IPS-11a (cell line): ENCODE results near the gene ISX.

ENCODE experiments used
- H3K4me3 ChIP-seq: one replicate; pipeline ENCODE4 v1.5.1; 2013; ENCODE audit warnings: low read depth, low read length, control low read depth

ISX gene

DNA sequence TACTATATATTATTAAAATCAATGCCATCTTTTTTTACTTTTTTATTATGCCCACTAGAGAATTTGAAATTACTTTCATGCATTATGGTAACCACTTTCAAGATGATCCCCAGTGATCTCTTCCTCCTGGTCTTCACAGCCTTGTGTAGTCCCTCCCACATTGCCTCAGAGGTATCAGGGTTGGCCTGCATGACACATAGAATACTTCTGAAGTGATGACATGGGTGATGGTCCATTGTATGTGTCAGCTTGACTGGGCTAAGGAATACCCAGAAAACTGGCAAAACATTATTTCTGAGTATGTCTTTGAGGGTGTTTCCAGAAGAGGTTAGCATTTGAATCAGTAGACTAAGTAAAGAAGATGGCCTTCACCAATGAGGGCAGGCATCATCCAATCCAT lies 14.2 kb upstream of the ISX start:
- H3K4me3 ChIP-seq, result no peak overlapping the region

DNA sequence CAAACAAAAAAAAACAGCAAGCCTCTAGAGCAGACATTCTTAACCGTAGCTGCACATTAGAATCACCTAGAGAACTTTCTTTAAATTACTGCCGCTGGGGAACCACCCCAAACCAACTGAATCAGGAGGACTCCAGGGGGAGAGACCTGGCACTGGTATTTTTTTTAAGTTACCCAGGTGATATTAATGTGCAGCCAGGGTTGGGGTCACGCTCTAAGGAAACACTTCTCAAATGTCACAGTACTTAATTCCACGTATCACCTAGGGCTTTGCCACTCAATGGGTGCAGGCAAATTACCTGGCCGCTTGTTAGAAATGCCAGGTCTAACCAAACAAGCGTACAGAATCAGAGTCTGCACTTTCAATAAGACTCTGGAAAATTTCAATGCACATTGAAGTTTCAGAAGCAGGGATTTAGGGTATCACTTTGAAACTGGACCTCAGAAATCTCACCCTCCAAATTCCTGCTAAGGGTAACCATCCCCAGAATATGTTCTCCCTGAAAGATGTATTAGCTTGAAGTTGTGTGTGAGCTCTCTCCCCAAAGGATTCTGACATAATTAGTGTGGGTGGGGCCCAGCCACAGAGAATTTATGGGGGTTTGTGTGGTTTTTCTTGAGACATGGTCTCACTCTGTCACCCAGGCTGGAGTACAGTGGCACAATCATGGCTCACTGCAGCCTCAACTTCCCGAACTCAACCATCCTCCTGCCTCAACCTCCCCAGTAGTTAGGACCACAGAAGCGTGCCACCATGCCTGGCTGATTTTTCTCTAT lies 12.7 kb upstream of the ISX start:
- H3K4me3 ChIP-seq, result no peak overlapping the region

- H3K4me3 ChIP-seq, result no peak overlapping the region
Observed at GRCh38 chr22:35054064-35054463, 11.9 kb upstream of the ISX start.

DNA sequence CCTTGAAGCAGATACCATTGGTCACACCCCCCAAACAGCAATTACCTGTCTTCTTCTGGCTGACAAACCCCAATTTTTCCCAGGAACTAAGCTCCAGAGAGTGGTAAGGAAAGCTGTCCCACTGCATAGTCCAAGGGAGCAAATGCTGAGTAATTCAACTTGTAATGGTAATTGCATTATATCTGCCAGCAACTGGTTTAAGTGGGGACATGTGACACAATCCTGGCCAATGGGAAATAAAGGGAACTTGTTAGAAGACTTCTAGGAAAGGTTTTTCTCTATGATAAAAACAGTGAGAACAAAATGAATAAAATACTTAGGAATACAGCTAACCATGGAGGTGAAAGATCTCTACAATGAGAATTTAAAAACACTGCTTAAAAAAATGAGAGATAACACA lies 9.5 kb upstream of the ISX start:
- no peak overlapping the region for H3K4me3 ChIP-seq

- H3K4me3 ChIP-seq, result no peak overlapping the region
Observed at GRCh38 chr22:35057155-35057554, 8.8 kb upstream of the ISX start.

GRCh38 chr22:35059632-35060031 lies 6.3 kb upstream of the ISX start:
- no peak overlapping the region for H3K4me3 ChIP-seq

DNA sequence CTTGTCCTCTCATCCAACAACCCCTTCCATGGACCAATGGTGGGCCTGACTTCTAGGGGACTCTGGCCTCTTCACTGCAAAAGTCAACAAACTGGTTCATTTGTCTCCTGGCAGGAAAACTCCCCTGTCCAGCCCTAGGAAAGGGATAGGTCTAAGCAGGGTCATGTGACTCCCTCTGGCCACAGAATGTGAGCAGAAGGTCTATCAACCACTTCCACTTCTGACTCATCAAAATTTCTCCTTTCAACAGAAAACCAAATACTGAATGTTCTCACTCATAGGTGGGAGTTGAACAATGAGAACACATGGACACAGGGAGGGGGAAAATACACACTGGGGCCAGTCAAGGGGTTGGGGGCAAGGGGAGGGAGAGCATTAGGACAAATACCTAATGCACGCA lies 1.3 kb upstream of the ISX start:
- no peak overlapping the region for H3K4me3 ChIP-seq

DNA sequence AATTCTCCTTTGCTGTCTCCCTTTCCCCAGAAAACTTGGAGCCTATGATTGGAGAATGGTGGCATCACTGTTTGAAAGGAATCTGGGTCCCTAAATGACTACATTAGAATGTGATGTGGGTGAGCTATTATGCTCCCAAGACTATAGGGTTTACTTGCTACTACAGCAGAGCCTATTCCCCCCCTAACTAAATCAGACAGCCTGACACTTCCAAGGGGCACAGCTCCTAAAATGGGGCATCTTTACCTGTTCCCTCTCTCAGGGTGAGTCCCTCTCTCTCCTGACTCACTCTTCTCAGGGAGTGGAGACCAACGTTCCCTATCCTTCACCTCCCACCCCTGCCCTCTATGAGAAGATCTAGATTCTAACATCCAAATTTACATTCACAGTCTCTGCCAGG lies 775 bp upstream of the ISX start:
- H3K4me3 ChIP-seq, result no peak overlapping the region

- no peak overlapping the region for H3K4me3 ChIP-seq
Observed at GRCh38 chr22:35066768-35067167, 810 bp downstream of the ISX start.

GRCh38 chr22:35069541-35069940 lies 3.6 kb downstream of the ISX start:
- H3K4me3 ChIP-seq, result no peak overlapping the region

DNA sequence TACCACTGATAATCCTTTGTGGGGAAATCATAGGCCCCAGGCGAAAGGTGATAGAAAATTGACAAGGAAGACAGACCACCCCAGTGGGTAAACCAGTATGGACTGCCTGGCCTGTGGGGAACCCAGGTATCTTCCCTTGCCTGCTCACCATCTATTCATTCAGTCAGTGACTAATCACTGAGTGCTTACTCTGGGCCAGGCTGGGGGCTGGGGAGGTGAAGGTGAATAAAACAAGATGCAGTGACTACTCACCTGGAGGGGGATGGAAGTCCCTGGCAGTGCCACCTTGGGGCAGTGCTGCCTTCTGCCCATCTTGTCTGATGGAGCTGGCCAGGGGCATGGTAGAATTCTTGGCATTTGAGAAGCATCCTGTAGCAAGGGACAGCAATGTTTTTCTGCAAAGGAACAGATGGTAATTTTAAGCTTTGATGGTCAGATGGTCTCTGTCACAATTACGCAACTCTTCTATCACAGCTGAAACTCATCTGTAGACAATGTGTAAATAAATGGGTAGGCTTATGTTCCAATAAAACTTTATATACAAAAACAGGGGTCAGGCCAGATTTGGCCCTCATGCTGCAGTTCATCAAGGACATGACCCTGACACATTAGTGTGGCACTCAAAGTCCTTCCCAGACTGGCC lies 4.6 kb downstream of the ISX start:
- H3K4me3 ChIP-seq, result no peak overlapping the region

DNA sequence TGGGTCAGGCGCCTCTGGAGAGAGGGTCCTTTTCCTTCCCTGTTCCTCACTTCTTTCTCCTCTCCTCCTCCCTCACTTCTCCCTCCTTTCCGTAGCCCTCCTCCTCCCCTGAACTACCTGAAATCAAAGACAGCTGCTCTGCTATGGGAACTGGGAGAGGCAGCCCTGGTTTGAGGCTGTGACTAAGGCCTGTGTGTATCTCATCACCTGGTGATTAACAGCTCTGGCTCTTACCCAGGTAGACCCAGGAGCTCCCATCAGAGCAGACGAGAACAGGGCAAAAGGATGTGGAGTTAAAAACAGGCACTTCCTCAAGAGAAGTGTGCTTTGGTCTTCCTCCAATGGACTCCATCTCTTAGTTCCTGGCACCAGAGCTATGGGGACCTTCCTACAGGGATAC lies 5.8 kb downstream of the ISX start:
- H3K4me3 ChIP-seq, result no peak overlapping the region

DNA sequence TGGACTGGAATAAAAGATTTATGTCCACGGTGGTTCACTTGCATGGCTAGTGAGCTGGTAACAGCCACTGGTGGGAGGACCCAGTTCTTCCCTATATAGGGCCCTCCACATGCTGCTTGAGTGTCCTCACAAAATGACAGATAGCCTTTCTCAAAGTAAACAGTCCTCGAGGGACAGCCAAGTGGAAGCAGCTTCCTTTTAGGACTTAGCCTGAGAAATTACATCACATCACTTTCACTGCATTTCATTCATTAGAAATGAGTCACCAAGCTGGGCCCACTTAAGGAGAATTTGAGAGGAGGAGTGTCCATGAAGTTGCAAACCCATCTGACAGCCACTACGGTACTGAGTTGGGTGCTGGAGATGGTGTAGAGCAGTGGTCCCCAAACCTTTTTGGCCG lies 7.0 kb downstream of the ISX start:
- H3K4me3 ChIP-seq, result no peak overlapping the region

DNA sequence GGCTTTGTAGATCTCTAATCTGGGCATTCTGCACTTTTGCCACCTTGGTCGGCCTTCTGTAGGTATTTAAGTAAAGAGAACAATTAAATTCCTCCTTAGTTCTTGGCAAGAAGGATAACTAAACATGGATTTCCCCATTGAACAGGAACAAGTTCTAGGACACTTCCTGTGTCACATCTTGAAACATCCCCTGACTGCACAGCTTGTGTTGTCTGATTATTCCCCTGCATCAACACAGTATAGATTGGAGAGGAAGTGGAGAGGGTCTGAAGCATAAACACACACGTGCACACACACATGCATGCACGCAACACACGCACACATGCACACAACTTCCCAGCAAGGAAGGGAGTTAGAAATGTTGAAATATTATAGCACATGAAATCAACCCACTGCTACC lies 8.6 kb downstream of the ISX start:
- H3K4me3 ChIP-seq, result no peak overlapping the region

DNA sequence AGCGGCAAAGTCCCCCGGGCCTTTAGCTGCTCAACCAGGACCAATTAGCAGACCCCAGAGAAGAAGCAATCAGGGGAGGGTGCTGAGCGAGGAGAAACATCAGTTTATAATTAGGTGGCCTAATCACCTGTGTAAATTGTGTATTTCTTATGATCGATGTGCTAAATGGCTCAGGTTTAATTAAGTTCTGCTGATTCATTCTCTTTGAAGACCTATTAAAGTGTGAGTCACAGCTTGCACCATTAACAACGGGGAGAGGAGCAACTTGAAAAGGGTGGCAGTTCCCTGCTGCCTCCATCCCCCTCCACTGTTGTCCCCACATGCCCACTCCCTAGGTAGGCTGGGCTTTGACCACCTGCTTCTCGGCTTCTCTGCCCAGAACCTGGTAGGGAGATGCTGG lies 10.7 kb downstream of the ISX start:
- no peak overlapping the region for H3K4me3 ChIP-seq

GRCh38 chr22:35085621-35086020 lies 19.7 kb downstream of the ISX start:
- no peak overlapping the region for H3K4me3 ChIP-seq

DNA sequence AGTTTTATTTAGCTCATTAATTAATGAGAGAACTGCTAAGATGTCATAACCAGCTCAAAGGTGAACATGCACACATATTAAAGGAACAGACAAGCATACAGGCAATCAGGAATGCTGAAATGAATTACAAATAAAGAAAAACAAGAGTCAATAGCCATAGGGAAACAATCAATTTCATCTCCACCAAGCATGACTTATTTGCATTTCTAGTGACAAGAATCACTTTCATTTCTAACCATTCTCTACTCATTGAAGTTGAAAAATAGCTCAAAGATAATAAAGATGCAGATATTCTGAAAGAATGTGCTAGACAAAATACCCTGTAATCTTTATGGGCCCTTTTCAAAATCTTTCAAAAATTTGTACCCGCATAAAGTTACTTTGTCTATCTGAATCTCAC lies 23.2 kb downstream of the ISX start:
- H3K4me3 ChIP-seq, result no peak overlapping the region

- no peak overlapping the region for H3K4me3 ChIP-seq
Observed at GRCh38 chr22:35092406-35092805, 26.4 kb downstream of the ISX start.

DNA sequence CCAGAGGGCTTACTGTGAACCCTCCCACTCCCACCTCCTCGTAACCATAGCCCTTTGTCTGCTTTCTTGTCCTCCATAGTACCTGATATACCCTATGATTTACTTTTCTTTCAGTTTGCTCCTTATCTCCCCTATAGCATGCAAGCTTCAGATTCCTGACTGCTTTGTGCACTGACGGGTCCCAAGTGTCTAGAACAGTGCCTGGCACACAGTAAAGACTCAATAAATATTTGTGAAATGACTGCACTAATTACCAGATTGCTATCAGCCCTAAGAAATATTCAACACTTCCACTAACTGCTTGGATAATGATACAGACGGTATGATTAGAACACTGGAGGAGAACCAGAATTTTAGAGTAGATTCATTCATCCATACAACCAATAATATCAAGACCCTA lies 33.0 kb downstream of the ISX start:
- H3K4me3 ChIP-seq, result no peak overlapping the region

DNA sequence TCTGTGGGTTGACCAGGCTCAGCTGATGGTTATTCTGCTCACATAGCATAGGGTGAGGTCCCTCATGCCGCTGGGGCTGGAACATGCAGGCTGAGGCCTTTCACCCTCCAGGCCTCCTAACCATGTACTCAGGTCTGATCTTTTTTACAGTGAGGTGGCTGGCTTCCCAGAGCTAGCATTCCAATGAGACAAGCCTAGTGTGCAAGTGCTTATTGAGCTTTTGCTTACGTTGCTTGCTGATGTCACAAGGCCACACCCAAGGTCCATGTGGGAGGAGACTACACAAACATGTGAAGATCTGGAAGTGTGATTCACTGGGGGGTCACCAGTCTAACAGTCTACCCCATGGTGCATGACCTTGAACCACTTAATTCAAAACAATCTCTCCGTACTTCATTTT lies 33.9 kb downstream of the ISX start:
- H3K4me3 ChIP-seq, result no peak overlapping the region

DNA sequence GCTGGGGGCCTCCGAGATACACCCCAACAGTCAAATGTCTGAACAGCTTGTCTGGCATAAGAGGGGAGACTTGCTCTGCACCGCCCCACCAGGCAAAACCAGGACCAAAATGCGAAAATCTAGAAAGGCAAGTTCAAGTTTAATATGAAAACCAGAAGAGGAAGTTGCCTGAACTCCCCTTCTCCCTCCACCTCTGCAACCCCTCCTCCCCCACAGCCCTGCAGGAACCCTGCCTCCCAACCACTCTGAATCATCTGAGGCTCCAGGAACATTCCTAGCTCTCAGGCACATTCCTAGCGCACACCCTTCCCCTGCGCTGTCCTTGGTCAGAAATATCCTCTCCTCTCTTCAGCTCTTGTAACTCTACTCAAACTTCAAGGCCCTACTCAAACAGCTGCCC lies 36.7 kb downstream of the ISX start:
- no peak overlapping the region for H3K4me3 ChIP-seq

DNA sequence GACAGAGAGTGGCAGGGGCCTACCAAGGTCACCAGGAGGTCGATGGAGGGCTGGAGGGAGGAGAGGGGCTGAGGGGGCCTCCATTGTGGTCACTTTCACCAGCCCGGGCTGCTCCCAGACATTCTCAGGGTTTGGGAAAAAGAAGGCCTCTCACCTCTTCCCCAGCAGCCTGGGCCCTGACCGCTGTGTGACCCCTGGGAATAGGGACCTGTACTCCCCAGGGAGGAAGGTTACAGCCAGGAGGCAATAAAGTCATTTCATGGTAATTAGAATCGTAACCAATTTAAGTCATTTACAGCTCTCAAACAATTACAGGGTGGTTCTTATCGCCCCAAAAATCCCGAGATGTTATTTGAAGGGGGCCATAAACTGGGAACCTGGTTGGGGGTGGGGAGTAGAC lies 37.8 kb downstream of the ISX start:
- no peak overlapping the region for H3K4me3 ChIP-seq

GRCh38 chr22:35104491-35104890 lies 38.5 kb downstream of the ISX start:
- H3K4me3 ChIP-seq, result no peak overlapping the region
